ENCODE data around the gene TMCC3. TPM values are rescaled to one million over a fixed set of nuclear protein-coding genes. Genes with fewer than 3 reads are reported as not detected.

TMCC3 gene
- total RNA-seq, 3 donors from 2014 or later (not counting 1 experiment from before 2014, with no cell fraction given) = 20.1 to 29.3 (median 21.6) TPM

- 96% methylated on average over 6 of the region's 8 CpGs for WGBS (ENCODE audit: insufficient coverage)
Measured at GRCh38 chr12:94565683-94566082, 84.7 kb downstream of the TMCC3 start.

GRCh38 chr12:94563286-94563685 lies 87.1 kb downstream of the TMCC3 start:
- Histone ChIP-seq H3K4me1 (ENCODE audit: control insufficient read depth, insufficient read depth, low read length) (no peaks in the 10 kb centered on the region), H3K9me3 (ENCODE audit: control insufficient read depth, insufficient read depth, low read length) (no peaks in the 10 kb centered on the region), H3K27me3 (ENCODE audit: control insufficient read depth, insufficient read depth, low read length) (no peaks in the 10 kb centered on the region), H3K4me3 (ENCODE audit: low read length) (no peak overlapping the region), H3K27ac (ENCODE audit: low read length) (no peak overlapping the region), H3K36me3 (ENCODE audit: control insufficient read depth, insufficient read depth, low read length) (no peaks in the 10 kb centered on the region)
- intact Hi-C loops (cut with micrococcal nuclease) = no loop called here
- H3K36me3 Mint-ChIP-seq = no peaks in the 10 kb centered on the region
- H3K4me3 Mint-ChIP-seq = no peak overlapping the region
- H3K27me3 Mint-ChIP-seq (ENCODE audit: low read depth in 2 of 2) = peaks cover 10 to 13% of the 10 kb centered on the region in 2 donors
- no peak for ATAC-seq
- TF ChIP-seq CTCF (IDR thresholded peaks at IDR 0.05) = no peak
- H3K27ac Mint-ChIP-seq = no peak overlapping the region
- WGBS (ENCODE audit: insufficient coverage) = 80% methylated on average over 4 of the region's 5 CpGs
- no peaks in the 10 kb centered on the region for H3K4me1 Mint-ChIP-seq
- H3K9me3 Mint-ChIP-seq = no peaks in the 10 kb centered on the region
- DNase-seq = no peak

More at GRCh38 chr12:94565683-94566082, 84.7 kb downstream of the TMCC3 start:
- TF ChIP-seq CTCF (IDR thresholded peaks at IDR 0.05) = no peak
- Histone ChIP-seq H3K27me3 (ENCODE audit: control insufficient read depth, insufficient read depth, low read length) (no peaks in the 10 kb centered on the region), H3K9me3 (ENCODE audit: control insufficient read depth, insufficient read depth, low read length) (no peaks in the 10 kb centered on the region), H3K4me3 (ENCODE audit: low read length) (no peak overlapping the region), H3K36me3 (ENCODE audit: control insufficient read depth, insufficient read depth, low read length) (peaks cover 5% of the 10 kb centered on the region), H3K4me1 (ENCODE audit: control insufficient read depth, insufficient read depth, low read length) (no peaks in the 10 kb centered on the region), H3K27ac (ENCODE audit: low read length) (no peak overlapping the region)
- DNase-seq (no peak), ATAC-seq (no peak)
- no peak overlapping the region for H3K4me3 Mint-ChIP-seq
- intact Hi-C loops (cut with micrococcal nuclease) = no loop called here
- no peaks in the 10 kb centered on the region for H3K27me3 Mint-ChIP-seq (ENCODE audit: low read depth in 2 of 2)
- H3K9me3 Mint-ChIP-seq = no peaks in the 10 kb centered on the region
- peaks cover 16% of the 10 kb centered on the region for H3K36me3 Mint-ChIP-seq
- H3K4me1 Mint-ChIP-seq = no peaks in the 10 kb centered on the region
- H3K27ac Mint-ChIP-seq = no peak overlapping the region

GRCh38 chr12:94561943-94562411 lies 88.4 kb downstream of the TMCC3 start:
- Histone ChIP-seq H3K9me3 (ENCODE audit: control insufficient read depth, insufficient read depth, low read length) (no peaks in the 10 kb centered on the region), H3K4me1 (ENCODE audit: control insufficient read depth, insufficient read depth, low read length) (no peaks in the 10 kb centered on the region), H3K36me3 (ENCODE audit: control insufficient read depth, insufficient read depth, low read length) (no peaks in the 10 kb centered on the region), H3K27me3 (ENCODE audit: control insufficient read depth, insufficient read depth, low read length) (no peaks in the 10 kb centered on the region), H3K4me3 (ENCODE audit: low read length) (no peak overlapping the region), H3K27ac (ENCODE audit: low read length) (no peak overlapping the region)
- ATAC-seq = peak in 1 of 3 donors; percentile 24
- H3K4me3 Mint-ChIP-seq = no peak overlapping the region
- DNase-seq = no peak
- 78% methylated on average over 11 of the region's 11 CpGs for WGBS (ENCODE audit: insufficient coverage)
- no peaks in the 10 kb centered on the region for H3K4me1 Mint-ChIP-seq
- no peak for TF ChIP-seq CTCF (IDR thresholded peaks at IDR 0.05)
- H3K36me3 Mint-ChIP-seq = no peaks in the 10 kb centered on the region
- H3K27ac Mint-ChIP-seq = no peak overlapping the region
- H3K27me3 Mint-ChIP-seq (ENCODE audit: low read depth in 2 of 2) = peaks cover 10 to 13% of the 10 kb centered on the region in 2 donors
- intact Hi-C loops (cut with micrococcal nuclease) = no loop called here
- H3K9me3 Mint-ChIP-seq = no peaks in the 10 kb centered on the region
